Measurements from ENCODE around the gene TSGA10IP.

GRCh38 chr11:65982824-65983588 lies 37.7 kb downstream of the TSGA10IP start:
- TF ChIP-seq, protein P1, sequence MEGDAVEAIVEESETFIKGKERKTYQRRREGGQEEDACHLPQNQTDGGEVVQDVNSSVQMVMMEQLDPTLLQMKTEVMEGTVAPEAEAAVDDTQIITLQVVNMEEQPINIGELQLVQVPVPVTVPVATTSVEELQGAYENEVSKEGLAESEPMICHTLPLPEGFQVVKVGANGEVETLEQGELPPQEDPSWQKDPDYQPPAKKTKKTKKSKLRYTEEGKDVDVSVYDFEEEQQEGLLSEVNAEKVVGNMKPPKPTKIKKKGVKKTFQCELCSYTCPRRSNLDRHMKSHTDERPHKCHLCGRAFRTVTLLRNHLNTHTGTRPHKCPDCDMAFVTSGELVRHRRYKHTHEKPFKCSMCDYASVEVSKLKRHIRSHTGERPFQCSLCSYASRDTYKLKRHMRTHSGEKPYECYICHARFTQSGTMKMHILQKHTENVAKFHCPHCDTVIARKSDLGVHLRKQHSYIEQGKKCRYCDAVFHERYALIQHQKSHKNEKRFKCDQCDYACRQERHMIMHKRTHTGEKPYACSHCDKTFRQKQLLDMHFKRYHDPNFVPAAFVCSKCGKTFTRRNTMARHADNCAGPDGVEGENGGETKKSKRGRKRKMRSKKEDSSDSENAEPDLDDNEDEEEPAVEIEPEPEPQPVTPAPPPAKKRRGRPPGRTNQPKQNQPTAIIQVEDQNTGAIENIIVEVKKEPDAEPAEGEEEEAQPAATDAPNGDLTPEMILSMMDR (IDR thresholded peaks at IDR 0.05 in 4 of 5, conservative IDR thresholded peaks at IDR 0.05 in 1 of 5): no peak
- TF ChIP-seq POLR2A (IDR thresholded peaks at IDR 0.05): no peak

Measured in gastrocnemius medialis (tissue), 4 donors.